Spleen (tissue), 11 donors: ENCODE measurements around the gene G6PC3. TPM values are rescaled to one million over a fixed set of nuclear protein-coding genes. Genes with fewer than 3 reads are reported as not detected.

Experiments used
- DNase-seq: peaks from one replicate; pipeline ENCODE4 v3.0.0-alpha.2; 2020
- H3K27ac ChIP-seq, 8 donors: fragments of 200-600 bp; sonication (generic) in 7 of 8; 1 replicate in 4 of 8; 2 replicates in 4 of 8; pipeline versions ENCODE4 v1.5.0 to v1.8.0; 2016 to 2021; ENCODE audit warnings: inconsistent platforms in 4 of 8, mild to moderate bottlenecking in 4 of 8, moderate library complexity in 1 of 8
- H3K27me3 ChIP-seq, 7 donors: fragments of 200-600 bp; sonication (generic) in 6 of 7; replicated peaks in 1 of 7; 1 replicate in 4 of 7; 2 replicates in 3 of 7; pipeline versions ENCODE4 v1.5.0 to v1.8.0; 2016 to 2021; ENCODE audit warnings: inconsistent platforms in 3 of 7, mild to moderate bottlenecking in 1 of 7
- H3K36me3 ChIP-seq, 6 donors: fragments of 200-600 bp; sonication (generic) in 5 of 6; 1 replicate in 4 of 6; 2 replicates in 2 of 6; pipeline versions ENCODE4 v1.5.0 to v1.8.0; 2016 to 2021; ENCODE audit warnings: inconsistent platforms in 2 of 6
- H3K4me1 ChIP-seq, 6 donors: fragments of 200-600 bp; sonication (generic) in 5 of 6; 1 replicate in 3 of 6; 2 replicates in 3 of 6; pipeline versions ENCODE4 v1.5.0 to v1.8.0; 2016 to 2021; ENCODE audit warnings: inconsistent platforms in 3 of 6
- H3K4me3 ChIP-seq, 8 donors: fragments of 200-600 bp; sonication (generic) in 7 of 8; 1 replicate in 4 of 8; 2 replicates in 4 of 8; pipeline versions ENCODE4 v1.5.0 to v1.8.0; 2016 to 2021; ENCODE audit warnings: inconsistent platforms in 4 of 8, mild to moderate bottlenecking in 4 of 8, moderate library complexity in 2 of 8
- H3K9me3 ChIP-seq, 8 donors: fragments of 200-600 bp; sonication (generic) in 7 of 8; 1 replicate in 4 of 8; 2 replicates in 4 of 8; pipeline versions ENCODE4 v1.5.0 to v1.8.0; 2016 to 2021; ENCODE audit warnings: inconsistent platforms in 4 of 8
- CTCF ChIP-seq, 11 experiments: fragments of 200-600 bp in 7 of 11; fragments of 450-650 bp in 4 of 11; sonication (generic) in 4 of 11; IDR thresholded peaks in 8 of 11; conservative IDR thresholded peaks in 3 of 11; 1 replicate in 7 of 11; 2 replicates in 4 of 11; pipeline versions ENCODE4 v1.4.0 to v1.8.0; 2016 to 2021; ENCODE audit warnings: antibody characterized with exemption in 11 of 11, inconsistent platforms in 4 of 11, mild to moderate bottlenecking in 1 of 11
- POLR2A ChIP-seq, 3 donors: fragments of 450-650 bp; IDR thresholded peaks; one replicate each; pipeline ENCODE4 v1.5.1; 2017; ENCODE audit warnings: antibody characterized with exemption in 3 of 3, mild to moderate bottlenecking in 1 of 3
- POLR2AphosphoS5 ChIP-seq, 3 donors: sonication (generic); formaldehyde crosslinking; IDR thresholded peaks; one replicate each; pipeline ENCODE4 v1.5.1; 2017; ENCODE audit warnings: antibody characterized with exemption in 3 of 3
- WGBS, 5 donors: extraction: QIAGEN DNeasy Blood & Tissue Kit in 3 of 5; methylation state at CpG; one replicate each; pipeline versions ENCODE4 v1.1.5 to v1.1.7; 2013 to 2018; 5-methylcytosine and 5-hydroxymethylcytosine counted together
- intact Hi-C: fragments of 100-400 bp; cut with DNase I; formaldehyde crosslinking; loops from one replicate; pipeline ENCODE4 v1.15.0; 2023; ENCODE audit warnings: low total_unique reads
- polyA plus RNA-seq, 3 donors: library from polyadenylated mRNA; stranded (reverse); fragments of 200-250 nt; gene quantifications; one replicate each; pipeline ENCODE4 v1.2.1, GENCODE V29; 2013
- small RNA-seq, 4 donors: library from RNA; depleted of rRNA; stranded (forward); fragments of <200 nt; gene quantifications; one replicate each; pipeline ENCODE3, GENCODE V24; 2016
- total RNA-seq, 7 donors: library from RNA; depleted of rRNA in 3 of 7; stranded (reverse); fragments of >200 nt in 3 of 7; fragmentation: NEBNext Ultra II Directional in 4 of 7; extraction: Animal tissue kit (Norgen Biotek cat#: 25700) in 4 of 7; gene quantifications; one replicate each; pipeline versions ENCODE4 v1.1.0 to v1.2.1, GENCODE V29; 2016 to 2021
- donor health status: healthy with polysubstance abuse.
- donor health status: DM: no; HTN: no; CAD: no; lungs with moderate emphysema.
- donor health status: DM: no; HTN: no; CAD: no.
- donor health status: Bipolar disorder and iron deficiency.
- donor health status: healthy.
- donor health status: DM: no; HTN: no; CAD: no.
- donor health status: DM: yes; HTN: yes; CAD: no.

The G6PC3 gene
- total and polyA plus RNA-seq, 10 donors = 24.9 to 49.2 (median 37.3) TPM

DNA sequence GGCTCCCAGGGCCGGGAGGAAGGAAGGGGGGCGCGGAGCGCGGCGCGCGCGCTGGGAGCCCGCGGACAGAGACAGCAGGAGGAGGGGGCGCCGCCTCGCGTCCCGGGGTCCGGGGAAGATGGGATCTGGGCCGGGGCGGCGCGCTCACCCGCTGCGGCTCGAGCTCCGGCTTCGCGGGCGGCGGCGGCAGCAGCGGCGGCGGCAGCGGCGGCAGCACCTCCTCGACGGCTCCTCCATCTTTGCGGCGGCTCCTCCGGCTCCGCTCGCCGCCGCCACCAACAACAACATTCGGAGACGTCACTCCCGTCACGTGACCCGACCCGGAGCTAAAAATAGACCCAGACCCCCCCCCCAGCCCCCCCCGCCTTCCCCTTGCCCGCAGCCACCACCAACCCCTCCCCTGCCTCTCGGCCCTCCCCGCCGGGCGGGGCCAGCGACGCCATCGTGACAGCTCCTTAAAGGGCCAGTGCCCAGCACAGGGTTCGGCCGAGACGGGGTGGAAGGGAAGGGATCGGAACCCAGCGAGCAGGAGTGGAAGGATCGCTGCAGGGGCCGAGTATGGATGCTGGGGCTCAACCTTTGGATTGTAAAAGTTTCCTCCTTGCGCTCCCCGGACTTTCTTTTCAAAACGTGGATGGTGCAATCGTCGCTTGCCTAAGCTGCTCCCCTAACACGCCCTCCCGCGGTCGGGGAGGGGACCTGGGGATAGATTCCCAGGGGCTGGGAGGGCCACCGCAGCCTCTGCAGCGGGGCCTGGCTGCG lies 53.0 kb downstream of the G6PC3 start, which contains the start of gene HDAC5:
Gene HDAC5 (minus strand): TSS at position 286 of the 762 bp plus-strand sequence. CDS start 6,126 bp downstream, outside the sequence.
- H3K4me3 ChIP-seq = peak within 1 kb of the TSS; percentile 75 to 90 (median 83)
- no peaks in the 10 kb centered on the region for H3K9me3 ChIP-seq
- peaks cover 0 to 15% (median 0%) of the 10 kb centered on the region in 6 donors for H3K36me3 ChIP-seq
- WGBS, 5 donors = 0 to 1% (median 1%) methylated on average over 37 to 78 of the region's 78 CpGs
- intact Hi-C loops = no loop called here
- peak; percentile 99 for DNase-seq
- peak within 1 kb of the TSS; percentile 88 to 98 (median 96) for H3K27ac ChIP-seq
- TF ChIP-seq POLR2AphosphoS5 (IDR thresholded peaks at IDR 0.05) = peak; percentile 80 to 87 (median 86)
- no peak for TF ChIP-seq POLR2A (IDR thresholded peaks at IDR 0.05)
- TF ChIP-seq CTCF (IDR thresholded peaks at IDR 0.05 in 8 of 11, conservative IDR thresholded peaks at IDR 0.05 in 3 of 11) = peak; percentile 35 to 79 (median 70)
- H3K4me1 ChIP-seq = peaks cover 8 to 57% (median 42%) of the 10 kb centered on the region in 6 donors
- H3K27me3 ChIP-seq = no peaks in the 10 kb centered on the region

GRCh38 chr17:44124118-44124438 lies 53.5 kb downstream of the G6PC3 start:
- DNase-seq = no peak
- intact Hi-C loops = no loop called here
- H3K27me3 ChIP-seq = no peaks in the 10 kb centered on the region
- 4 to 10% (median 6%) methylated on average over 8 of the region's 8 CpGs for WGBS, 5 donors
- peak overlapping the region; percentile 59 to 90 (median 83) for H3K4me3 ChIP-seq
- peaks cover 8 to 52% (median 39%) of the 10 kb centered on the region in 6 donors for H3K4me1 ChIP-seq
- TF ChIP-seq POLR2A (IDR thresholded peaks at IDR 0.05) (no peak), CTCF (IDR thresholded peaks at IDR 0.05 in 8 of 11, conservative IDR thresholded peaks at IDR 0.05 in 3 of 11) (peak in 4 of 11 experiments; percentile 2 to 42 (median 18))
- H3K27ac ChIP-seq = peak overlapping the region; percentile 88 to 98 (median 96)
- H3K9me3 ChIP-seq = no peaks in the 10 kb centered on the region
- peaks cover 0 to 13% (median 0%) of the 10 kb centered on the region in 6 donors for H3K36me3 ChIP-seq

Small RNA genes lying within 50 kb of the gene (small RNA-seq; reads per million reads assigned to genes)
- gene RF00012 = 0 reads per million in 4 donors

Other genes with a start within 250 kb of the G6PC3 start
- 10 to 100 TPM in 2 of 7 donors, 1 to 10 TPM in 5; 3.3 to 23.9 (median 9.7) TPM for gene MPP3, start 237.6 kb upstream of the G6PC3 start, total RNA-seq
- gene MPP3, start 237.6 kb upstream of the G6PC3 start, polyA plus RNA-seq = 1 to 10 TPM; 1.9 to 7.1 (median 5.7) TPM
- gene CD300LG, start 223.6 kb upstream of the G6PC3 start, total RNA-seq = 1 to 10 TPM in 6 of 7 donors, under 1 TPM in 1; 0.77 to 5.3 (median 3.6) TPM
- 1 to 10 TPM in 1 of 3 donors, under 1 TPM in 2; 0.33 to 1.7 (median 0.73) TPM for gene CD300LG, start 223.6 kb upstream of the G6PC3 start, polyA plus RNA-seq
- gene MPP2, start 163.2 kb upstream of the G6PC3 start, total RNA-seq = 1 to 10 TPM in 5 of 7 donors, under 1 TPM in 2; 0.77 to 2.4 (median 1.2) TPM
- under 1 TPM; 0.13 to 0.51 (median 0.15) TPM for gene MPP2, start 163.2 kb upstream of the G6PC3 start, polyA plus RNA-seq
- not detected for gene PPY, start 128.3 kb upstream of the G6PC3 start, total RNA-seq
- gene PPY, start 128.3 kb upstream of the G6PC3 start, polyA plus RNA-seq = not detected
- gene PYY, start 116.8 kb upstream of the G6PC3 start, total RNA-seq = not detected
- gene PYY, start 116.8 kb upstream of the G6PC3 start, polyA plus RNA-seq = not detected
- gene NAGS, start 66.1 kb upstream of the G6PC3 start, total RNA-seq = 1 to 10 TPM in 4 of 7 donors, under 1 TPM in 3; 0.65 to 1.8 (median 1.0) TPM
- under 1 TPM; 0.39 to 0.90 (median 0.82) TPM for gene NAGS, start 66.1 kb upstream of the G6PC3 start, polyA plus RNA-seq
- 10 to 100 TPM; 15.9 to 30.6 (median 20.3) TPM for gene TMEM101, start 55.8 kb upstream of the G6PC3 start, total RNA-seq
- gene TMEM101, start 55.8 kb upstream of the G6PC3 start, polyA plus RNA-seq = 10 to 100 TPM; 16.5 to 23.1 (median 22.3) TPM
- gene LSM12, start 4.1 kb upstream of the G6PC3 start, total RNA-seq = 10 to 100 TPM; 21.6 to 43.1 (median 39.4) TPM
- 10 to 100 TPM; 18.9 to 30.4 (median 22.4) TPM for gene LSM12, start 4.1 kb upstream of the G6PC3 start, polyA plus RNA-seq
- gene HDAC5, start 52.9 kb downstream of the G6PC3 start, total RNA-seq = 10 to 100 TPM; 42.3 to 72.9 (median 59.4) TPM
- gene HDAC5, start 52.9 kb downstream of the G6PC3 start, polyA plus RNA-seq = 10 to 100 TPM; 18.5 to 39.9 (median 22.4) TPM
- gene HROB, start 71.2 kb downstream of the G6PC3 start, total RNA-seq = 1 to 10 TPM; 1.3 to 4.1 (median 1.8) TPM
- gene HROB, start 71.2 kb downstream of the G6PC3 start, polyA plus RNA-seq = 1 to 10 TPM in 2 of 3 donors, under 1 TPM in 1; 0.83 to 1.0 (median 1.0) TPM
- gene ASB16, start 100.0 kb downstream of the G6PC3 start, total RNA-seq = under 1 TPM in 1 of 7 donors, not detected in 6; 0.57 TPM
- gene ASB16, start 100.0 kb downstream of the G6PC3 start, polyA plus RNA-seq = under 1 TPM in 2 of 3 donors, not detected in 1; 0.09 to 0.16 TPM
- gene TMUB2, start 116.2 kb downstream of the G6PC3 start, total RNA-seq = 10 to 100 TPM; 41.9 to 59.0 (median 43.8) TPM
- 10 to 100 TPM; 26.8 to 49.4 (median 43.1) TPM for gene TMUB2, start 116.2 kb downstream of the G6PC3 start, polyA plus RNA-seq
- gene ATXN7L3, start 129.1 kb downstream of the G6PC3 start, total RNA-seq = 10 to 100 TPM; 51.3 to 96.2 (median 68.4) TPM
- 10 to 100 TPM; 25.2 to 55.5 (median 27.2) TPM for gene ATXN7L3, start 129.1 kb downstream of the G6PC3 start, polyA plus RNA-seq
- 100 to 1,000 TPM in 3 of 7 donors, 10 to 100 TPM in 4; 77.0 to 113 (median 94.8) TPM for gene UBTF, start 148.9 kb downstream of the G6PC3 start, total RNA-seq
- gene UBTF, start 148.9 kb downstream of the G6PC3 start, polyA plus RNA-seq = 10 to 100 TPM; 43.2 to 67.0 (median 43.9) TPM
- gene SLC4A1, start 197.4 kb downstream of the G6PC3 start, total RNA-seq = 100 to 1,000 TPM in 1 of 7 donors, 10 to 100 TPM in 4, 1 to 10 TPM in 2; 2.2 to 315 (median 10.5) TPM
- 10 to 100 TPM in 1 of 3 donors, under 1 TPM in 2; 0.04 to 14.7 (median 0.30) TPM for gene SLC4A1, start 197.4 kb downstream of the G6PC3 start, polyA plus RNA-seq
- 10 to 100 TPM in 1 of 7 donors, 1 to 10 TPM in 5, under 1 TPM in 1; 0.95 to 12.5 (median 2.0) TPM for gene RUNDC3A, start 237.9 kb downstream of the G6PC3 start, total RNA-seq
- gene RUNDC3A, start 237.9 kb downstream of the G6PC3 start, polyA plus RNA-seq = 10 to 100 TPM in 1 of 3 donors, 1 to 10 TPM in 1, under 1 TPM in 1; 0.48 to 14.6 (median 1.2) TPM